Astrocyte of the spinal cord (primary cell): ENCODE data around the gene CGNL1.

ENCODE experiments used
- DNase-seq: peaks from one replicate; pipeline ENCODE4 v3.0.0; 2011; ENCODE audit warnings: low read depth, low spot score
- H3K4me3 ChIP-seq: 2 replicates; pipeline ENCODE4 v1.5.1; 2011; ENCODE audit warnings: low read depth, mild to moderate bottlenecking, low read length, moderate library complexity
- CTCF ChIP-seq: IDR thresholded peaks from 2 replicates; pipeline ENCODE4 v1.5.1; 2012; ENCODE audit warnings: low read depth, mild to moderate bottlenecking, low read length, inconsistent platforms
- in situ Hi-C: cut with HindIII; loops from 2 replicates; pipeline ENCODE4 v1.10.0; 2017; ENCODE audit warnings: low sequenced_read_pairs

Gene CGNL1

GRCh38 chr15:57553526-57553925, 177.2 kb downstream of the CGNL1 start:
- no peak overlapping the region for H3K4me3 ChIP-seq
- in situ Hi-C loops, result no loop called here
- no peak for TF ChIP-seq CTCF
- no peak for DNase-seq

GRCh38 chr15:57554063-57554811, 177.9 kb downstream of the CGNL1 start:
- H3K4me3 ChIP-seq, result no peak overlapping the region
- in situ Hi-C loops, result no loop called here
- DNase-seq, result peak; percentile 22
- no peak for TF ChIP-seq CTCF

- no peak overlapping the region for H3K4me3 ChIP-seq
- in situ Hi-C loops, result no loop called here
- DNase-seq, result no peak
- TF ChIP-seq CTCF, result no peak
Measured at GRCh38 chr15:57554812-57555179, 178.5 kb downstream of the CGNL1 start.

- TF ChIP-seq CTCF, result no peak
- no peak for DNase-seq
- no peak overlapping the region for H3K4me3 ChIP-seq
- in situ Hi-C loops, result no loop called here
Measured at GRCh38 chr15:57555270-57555669, 179.0 kb downstream of the CGNL1 start.

- in situ Hi-C loops, result no loop called here
- DNase-seq, result no peak
- no peak for TF ChIP-seq CTCF
- H3K4me3 ChIP-seq, result no peak overlapping the region
Measured at GRCh38 chr15:57556040-57556439, 179.7 kb downstream of the CGNL1 start.

GRCh38 chr15:57557267-57557666, 181.0 kb downstream of the CGNL1 start:
- in situ Hi-C loops, result no loop called here
- DNase-seq, result no peak
- TF ChIP-seq CTCF, result no peak
- no peak overlapping the region for H3K4me3 ChIP-seq
